GM18858 (cell line): Measurements from ENCODE around the gene HMGA1.

ENCODE experiments used
- ATAC-seq: cut with Tn5 transposase; IDR thresholded peaks from one replicate; pipeline ENCODE4 v1.9.1; 2021; ENCODE audit not compliant: unreplicated experiment

Gene HMGA1

GRCh38 chr6:34236443-34237315, at the start of gene HMGA1:
TSS of gene HMGA1 (plus strand) at chr6:34236873. CDS start at chr6:34240781, 3,908 bp downstream.
- peak; percentile 46 for ATAC-seq

- ATAC-seq = no peak
Measured at GRCh38 chr6:34189806-34190503, 46.7 kb upstream of the HMGA1 start.

GRCh38 chr6:34190504-34191122, 46.1 kb upstream of the HMGA1 start:
- ATAC-seq = no peak

GRCh38 chr6:34194772-34195171, 41.9 kb upstream of the HMGA1 start:
- ATAC-seq = no peak

GRCh38 chr6:34195726-34196115, 41.0 kb upstream of the HMGA1 start:
- no peak for ATAC-seq

GRCh38 chr6:34196116-34196832, 40.4 kb upstream of the HMGA1 start:
- ATAC-seq = no peak

- no peak for ATAC-seq
Measured at GRCh38 chr6:34196833-34197195, 39.9 kb upstream of the HMGA1 start.

GRCh38 chr6:34200340-34200971, 36.2 kb upstream of the HMGA1 start:
- no peak for ATAC-seq

GRCh38 chr6:34201455-34202107, 35.1 kb upstream of the HMGA1 start:
- no peak for ATAC-seq

GRCh38 chr6:34202329-34203201, 34.1 kb upstream of the HMGA1 start:
- ATAC-seq = no peak

GRCh38 chr6:34204693-34205092, 32.0 kb upstream of the HMGA1 start:
- no peak for ATAC-seq

GRCh38 chr6:34205466-34205865, 31.2 kb upstream of the HMGA1 start:
- no peak for ATAC-seq

GRCh38 chr6:34205916-34206315, 30.8 kb upstream of the HMGA1 start:
- ATAC-seq = no peak

GRCh38 chr6:34206726-34207125, 29.9 kb upstream of the HMGA1 start:
- no peak for ATAC-seq

GRCh38 chr6:34207695-34208443, 28.8 kb upstream of the HMGA1 start:
- no peak for ATAC-seq

GRCh38 chr6:34213772-34214171, 22.9 kb upstream of the HMGA1 start:
- no peak for ATAC-seq

GRCh38 chr6:34218691-34219090, 18.0 kb upstream of the HMGA1 start:
- ATAC-seq = no peak

GRCh38 chr6:34223381-34223955, 13.2 kb upstream of the HMGA1 start:
- no peak for ATAC-seq
